Adrenal gland (tissue), 5 donors: ENCODE results near the gene ASXL1.

Experiments
- CTCF ChIP-seq, 6 experiments: fragments of 450-650 bp in 4 of 6; fragments of 200-600 bp in 2 of 6; sonication (generic) in 1 of 6; IDR thresholded peaks; 1 replicate in 5 of 6; 2 replicates in 1 of 6; pipeline versions ENCODE4 v1.5.1 to v1.8.0; 2016 to 2021; ENCODE audit warnings: antibody characterized with exemption in 6 of 6, mild to moderate bottlenecking in 2 of 6, moderate library complexity in 1 of 6
- POLR2A ChIP-seq, 2 donors: fragments of 450-650 bp; IDR thresholded peaks; one replicate each; pipeline ENCODE4 v1.6.1; 2017; ENCODE audit warnings: antibody characterized with exemption in 2 of 2, mild to moderate bottlenecking in 2 of 2, moderate library complexity in 1 of 2
- donor health status: DM: no; HTN: no; CAD: no.

- no peak for TF ChIP-seq POLR2A (IDR thresholded peaks at IDR 0.05)
- TF ChIP-seq CTCF (IDR thresholded peaks at IDR 0.05), result no peak
Observed at GRCh38 chr20:32468313-32468640, 110.1 kb downstream of the ASXL1 start.
